GM21447 (cell line): ENCODE results near the gene PODXL2.
"Not testable (repeated sequence)": the region's sequence is repeated elsewhere in the genome, so short reads cannot be mapped to it uniquely, and the experiment has no call there.

ENCODE experiments used
- ATAC-seq: cut with Tn5 transposase; IDR thresholded peaks from one replicate; pipeline ENCODE4 v1.9.1; 2021; ENCODE audit not compliant: unreplicated experiment

Gene PODXL2

GRCh38 chr3:127604546-127605165 lies 24.3 kb upstream of the PODXL2 start:
- no peak for ATAC-seq

GRCh38 chr3:127605547-127605946 lies 23.4 kb upstream of the PODXL2 start:
- not testable (repeated sequence) for ATAC-seq

- ATAC-seq, result no peak
Measured at GRCh38 chr3:127606086-127606805, 22.7 kb upstream of the PODXL2 start.

- ATAC-seq, result no peak
Measured at GRCh38 chr3:127606981-127607595, 21.9 kb upstream of the PODXL2 start.

GRCh38 chr3:127607675-127608361 lies 21.2 kb upstream of the PODXL2 start:
- no peak for ATAC-seq

- no peak for ATAC-seq
Measured at GRCh38 chr3:127608362-127608718, 20.6 kb upstream of the PODXL2 start.

- ATAC-seq, result no peak
Measured at GRCh38 chr3:127610105-127610504, 18.9 kb upstream of the PODXL2 start.

GRCh38 chr3:127611251-127611650 lies 17.7 kb upstream of the PODXL2 start:
- no peak for ATAC-seq

GRCh38 chr3:127612966-127613365 lies 16.0 kb upstream of the PODXL2 start:
- ATAC-seq, result no peak

GRCh38 chr3:127613406-127613805 lies 15.6 kb upstream of the PODXL2 start:
- ATAC-seq, result no peak

GRCh38 chr3:127614928-127615589 lies 13.9 kb upstream of the PODXL2 start:
- ATAC-seq, result no peak

- ATAC-seq, result no peak
Measured at GRCh38 chr3:127615631-127616305, 13.2 kb upstream of the PODXL2 start.

GRCh38 chr3:127616836-127617605 lies 12.0 kb upstream of the PODXL2 start:
- no peak for ATAC-seq

- ATAC-seq, result no peak
Measured at GRCh38 chr3:127618891-127619290, 10.1 kb upstream of the PODXL2 start.

GRCh38 chr3:127620637-127621375 lies 8.2 kb upstream of the PODXL2 start:
- ATAC-seq, result no peak

- no peak for ATAC-seq
Measured at GRCh38 chr3:127622031-127622430, 7.0 kb upstream of the PODXL2 start.

- ATAC-seq, result no peak
Measured at GRCh38 chr3:127622772-127623576, 6.0 kb upstream of the PODXL2 start.

- ATAC-seq, result no peak
Measured at GRCh38 chr3:127624063-127624462, 4.9 kb upstream of the PODXL2 start.
